Sigmoid colon (tissue), 7 donors: ENCODE results near the gene OTX1. TPM values are rescaled to one million over a fixed set of nuclear protein-coding genes. Genes with fewer than 3 reads are reported as not detected.
"Not testable (repeated sequence)": the region's sequence is repeated elsewhere in the genome, so short reads cannot be mapped to it uniquely, and the experiment has no call there.

Experiments used
- DNase-seq: peaks from one replicate; pipeline ENCODE4 v3.0.0-alpha.2; 2019
- H3K27ac ChIP-seq, 4 donors: fragments of 200-600 bp; sonication (generic); one replicate each; pipeline ENCODE4 v1.5.1; 2016 to 2019; ENCODE audit warnings: mild to moderate bottlenecking in 1 of 4
- H3K27me3 ChIP-seq, 3 donors: fragments of 200-600 bp; sonication (generic); one replicate each; pipeline ENCODE4 v1.5.1; 2019; ENCODE audit warnings: mild to moderate bottlenecking in 1 of 3
- H3K36me3 ChIP-seq, 4 donors: fragments of 200-600 bp; sonication (generic); one replicate each; pipeline ENCODE4 v1.5.1; 2016 to 2019
- H3K4me1 ChIP-seq, 4 donors: fragments of 200-600 bp; sonication (generic); one replicate each; pipeline ENCODE4 v1.5.1; 2017 to 2019
- H3K4me3 ChIP-seq, 4 donors: fragments of 200-600 bp; sonication (generic); one replicate each; pipeline ENCODE4 v1.5.1; 2017 to 2019; ENCODE audit warnings: mild to moderate bottlenecking in 2 of 4, moderate library complexity in 1 of 4
- H3K9me3 ChIP-seq, 4 donors: fragments of 200-600 bp in 3 of 4; sonication (generic) in 3 of 4; one replicate each; pipeline versions ENCODE4 v1.5.1 to v1.6.1; 2013 to 2019
- CTCF ChIP-seq, 4 experiments: fragments of 450-650 bp in 3 of 4; fragments of 200-600 bp in 1 of 4; IDR thresholded peaks; one replicate each; pipeline ENCODE4 v1.5.1; 2016 to 2019; ENCODE audit warnings: antibody characterized with exemption in 4 of 4, mild to moderate bottlenecking in 3 of 4, moderate library complexity in 2 of 4
- EP300 ChIP-seq, 4 donors: sonication (generic); formaldehyde crosslinking; IDR thresholded peaks; one replicate each; pipeline ENCODE4 v1.6.1; 2017; ENCODE audit warnings: antibody characterized with exemption in 4 of 4
- POLR2A ChIP-seq, 2 donors: fragments of 450-650 bp; IDR thresholded peaks; one replicate each; pipeline ENCODE4 v1.6.1; 2016; ENCODE audit warnings: antibody characterized with exemption in 2 of 2, mild to moderate bottlenecking in 2 of 2, moderate library complexity in 2 of 2
- POLR2AphosphoS5 ChIP-seq, 4 donors: sonication (generic); formaldehyde crosslinking; IDR thresholded peaks; one replicate each; pipeline ENCODE4 v1.6.1; 2017; ENCODE audit warnings: antibody characterized with exemption in 4 of 4
- WGBS, 2 donors: extraction: QIAGEN DNeasy Blood & Tissue Kit; methylation state at CpG; one replicate each; pipeline ENCODE4 v1.1.7; 2013; 5-methylcytosine and 5-hydroxymethylcytosine counted together
- intact Hi-C: fragments of 100-400 bp; cut with DNase I; formaldehyde crosslinking; loops from one replicate; pipeline ENCODE4 v1.15.1; 2023
- polyA plus RNA-seq, 3 donors: library from polyadenylated mRNA; stranded (reverse); fragments of 200-250 nt; gene quantifications; one replicate each; pipeline ENCODE4 v1.2.3, GENCODE V29; 2013
- total RNA-seq, 4 donors: library from RNA; depleted of rRNA; stranded (reverse); fragments of >200 nt; gene quantifications; one replicate each; pipeline ENCODE4 v1.1.0, GENCODE V29; 2016
- donor health status: healthy with polysubstance abuse.
- donor health status: Bipolar disorder and iron deficiency.
- donor health status: healthy.

The OTX1 gene
- total and polyA plus RNA-seq, 7 donors = 0.54 TPM; not detected in 6

- Histone ChIP-seq H3K36me3 (no peaks in the 10 kb centered on the region), H3K27ac (no peak overlapping the region), H3K9me3 (no peaks in the 10 kb centered on the region), H3K4me1 (no peaks in the 10 kb centered on the region), H3K4me3 (no peak overlapping the region), H3K27me3 (peaks cover 0 to 14% (median 11%) of the 10 kb centered on the region in 3 donors)
- DNase-seq = no peak
- TF ChIP-seq CTCF (IDR thresholded peaks at IDR 0.05) = no peak
- no peak for TF ChIP-seq EP300 (IDR thresholded peaks at IDR 0.05)
- TF ChIP-seq POLR2A (IDR thresholded peaks at IDR 0.05) = no peak
- TF ChIP-seq POLR2AphosphoS5 (IDR thresholded peaks at IDR 0.05) = no peak
- intact Hi-C loops = no loop called here
- 83 to 92% methylated on average over 2 of the region's 2 CpGs for WGBS, 2 donors
Observed at GRCh38 chr2:63071664-63072063, 21.0 kb downstream of the OTX1 start.

- no peaks in the 10 kb centered on the region for H3K4me1 ChIP-seq
- intact Hi-C loops = no loop called here
- TF ChIP-seq EP300 (IDR thresholded peaks at IDR 0.05) (no peak), POLR2AphosphoS5 (IDR thresholded peaks at IDR 0.05) (no peak), CTCF (IDR thresholded peaks at IDR 0.05) (no peak), POLR2A (IDR thresholded peaks at IDR 0.05) (no peak)
- H3K27ac ChIP-seq = no peak overlapping the region
- no peaks in the 10 kb centered on the region for H3K36me3 ChIP-seq
- no peaks in the 10 kb centered on the region for H3K9me3 ChIP-seq
- no peak for DNase-seq
- 67 to 81% methylated on average over 3 of the region's 3 CpGs for WGBS, 2 donors
- no peak overlapping the region for H3K4me3 ChIP-seq
- H3K27me3 ChIP-seq = peaks cover 0 to 6% (median 3%) of the 10 kb centered on the region in 3 donors
Observed at GRCh38 chr2:63073994-63074393, 23.4 kb downstream of the OTX1 start.

- intact Hi-C loops, H3K36me3 ChIP-seq, H3K27me3 ChIP-seq, H3K27ac ChIP-seq, H3K9me3 ChIP-seq, H3K4me3 ChIP-seq, H3K4me1 ChIP-seq, DNase-seq: not testable (repeated sequence)
- 87 to 94% methylated on average over 4 of the region's 4 CpGs for WGBS, 2 donors
Observed at GRCh38 chr2:63074399-63074798, 23.8 kb downstream of the OTX1 start.

GRCh38 chr2:63078852-63079606 is 28.4 kb downstream of the OTX1 start:
- WGBS, 2 donors = 56 to 71% methylated on average over 4 of the region's 4 CpGs
- intact Hi-C loops = no loop called here

GRCh38 chr2:63081404-63081803 is 30.8 kb downstream of the OTX1 start:
- TF ChIP-seq EP300 (IDR thresholded peaks at IDR 0.05) (no peak), POLR2AphosphoS5 (IDR thresholded peaks at IDR 0.05) (no peak), CTCF (IDR thresholded peaks at IDR 0.05) (no peak), POLR2A (IDR thresholded peaks at IDR 0.05) (no peak)
- Histone ChIP-seq H3K4me1 (no peaks in the 10 kb centered on the region), H3K9me3 (no peaks in the 10 kb centered on the region), H3K27me3 (peaks cover 0 to 6% (median 0%) of the 10 kb centered on the region in 3 donors), H3K36me3 (no peaks in the 10 kb centered on the region), H3K27ac (no peak overlapping the region), H3K4me3 (no peak overlapping the region)
- no peak for DNase-seq
- WGBS, 2 donors = 65 to 77% methylated on average over 4 of the region's 4 CpGs
- intact Hi-C loops = no loop called here

More at GRCh38 chr2:63078852-63079606, 28.4 kb downstream of the OTX1 start:
- H3K36me3 ChIP-seq = no peaks in the 10 kb centered on the region
- no peaks in the 10 kb centered on the region for H3K9me3 ChIP-seq
- H3K4me3 ChIP-seq = no peak overlapping the region
- DNase-seq = no peak
- peaks cover 0 to 6% (median 0%) of the 10 kb centered on the region in 3 donors for H3K27me3 ChIP-seq
- TF ChIP-seq CTCF (IDR thresholded peaks at IDR 0.05) (no peak), EP300 (IDR thresholded peaks at IDR 0.05) (no peak), POLR2A (IDR thresholded peaks at IDR 0.05) (no peak), POLR2AphosphoS5 (IDR thresholded peaks at IDR 0.05) (no peak)
- no peak overlapping the region for H3K27ac ChIP-seq
- no peaks in the 10 kb centered on the region for H3K4me1 ChIP-seq
